COR-L47 (cell line): ENCODE results near the gene TRAPPC2.
"Not testable (repeated sequence)": the region's sequence is repeated elsewhere in the genome, so short reads cannot be mapped to it uniquely, and the experiment has no call there.

ENCODE experiments used
- DNase-seq: peaks from one replicate; lab custom pipeline; 2025; lab: John Stamatoyannopoulos, UW

Gene TRAPPC2

DNA sequence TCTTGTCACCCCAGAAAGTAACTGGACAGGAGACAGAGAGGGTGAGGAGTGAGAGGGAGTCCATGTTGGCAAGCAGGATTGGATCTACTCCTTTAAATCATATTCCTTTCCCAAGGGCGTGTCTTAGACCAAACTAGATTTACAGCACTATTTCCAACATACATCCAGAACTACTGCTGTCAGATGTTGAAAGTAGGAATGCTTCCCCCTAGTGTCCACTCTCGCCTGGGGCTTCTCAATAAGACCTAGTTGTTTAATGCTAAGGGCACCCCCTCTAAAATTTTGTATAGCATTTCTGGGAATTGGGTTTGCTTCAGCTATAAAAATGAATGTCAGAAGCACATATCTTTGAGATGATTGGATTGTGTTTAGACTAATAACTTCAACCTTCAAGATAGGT is 13.4 kb upstream of the TRAPPC2 start:
- DNase-seq: peak; percentile 2

DNA sequence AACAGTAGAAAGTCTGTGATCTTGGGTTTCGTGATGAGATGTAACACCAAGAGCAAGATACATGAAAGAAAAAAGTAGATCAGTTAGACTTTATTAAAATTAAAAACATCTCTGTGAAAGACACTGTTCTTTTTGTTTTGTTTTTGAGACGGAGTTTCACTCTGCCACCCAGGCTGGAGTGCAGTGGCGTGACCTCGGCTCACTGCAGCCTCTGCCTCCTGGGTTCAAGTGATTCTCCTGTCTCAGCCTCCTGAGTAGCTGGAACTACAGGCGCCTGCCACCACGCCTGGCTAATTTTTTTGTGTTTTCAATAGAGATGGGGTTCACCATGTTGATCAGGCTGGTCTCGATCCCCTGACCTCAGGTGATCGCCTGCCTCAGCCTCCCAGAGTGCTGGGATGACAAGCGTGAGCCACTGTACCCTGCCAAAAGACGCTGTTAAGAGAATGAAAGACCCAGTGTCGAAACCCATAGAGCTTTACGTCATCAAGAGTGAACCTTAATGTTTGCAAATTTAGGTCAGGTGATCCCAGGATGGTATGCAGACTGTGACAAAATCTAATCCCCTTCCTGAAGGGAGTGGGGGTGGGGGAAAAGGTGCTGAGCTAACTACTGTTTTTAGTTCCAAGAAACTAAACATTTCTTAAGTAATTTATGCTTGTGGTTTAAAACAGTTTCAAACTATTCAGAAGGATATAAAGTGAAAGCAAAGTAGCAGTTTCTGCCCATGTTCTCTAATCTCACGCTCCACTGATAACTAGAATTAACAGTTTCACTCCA is 8.2 kb upstream of the TRAPPC2 start:
- no peak for DNase-seq

DNA sequence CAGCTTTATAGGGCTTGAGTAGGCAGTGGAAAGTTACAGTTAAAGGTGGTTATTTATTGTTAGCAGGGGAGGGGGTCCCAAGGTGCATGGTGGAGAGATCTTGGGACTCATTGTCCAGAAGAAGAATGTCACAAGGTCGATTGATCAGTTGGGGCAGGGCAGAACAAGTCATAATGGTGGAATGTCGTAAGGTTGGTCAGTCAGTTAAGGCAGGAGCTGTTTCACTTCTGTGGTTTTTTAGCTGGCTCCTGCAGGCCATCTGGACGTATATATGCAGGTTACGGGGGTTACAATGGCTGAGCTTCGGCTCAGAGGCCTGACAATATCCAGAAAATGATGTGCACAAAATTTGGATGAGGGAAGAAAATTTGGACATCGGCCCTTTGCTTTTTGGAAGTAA is 7.3 kb upstream of the TRAPPC2 start:
- no peak for DNase-seq

DNA sequence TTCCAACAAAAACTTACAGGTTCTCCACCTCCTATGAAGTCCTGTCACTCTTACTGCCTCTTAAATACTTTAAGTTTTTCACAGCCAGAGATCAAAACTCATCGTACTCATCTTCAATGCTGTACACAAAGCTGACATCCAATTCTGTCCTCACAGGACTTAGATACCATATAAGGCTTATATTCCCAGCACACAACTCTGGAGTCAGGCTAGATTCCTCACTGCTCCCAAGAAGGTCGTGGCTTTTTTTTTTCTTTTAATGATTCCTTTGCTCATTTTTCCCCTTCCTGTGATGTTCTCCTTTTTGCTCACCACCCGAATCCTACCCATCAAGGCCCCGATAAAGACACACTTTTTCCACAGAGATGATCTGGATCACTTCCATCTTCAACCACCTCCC is 914 bp downstream of the TRAPPC2 start:
- no peak for DNase-seq

DNA sequence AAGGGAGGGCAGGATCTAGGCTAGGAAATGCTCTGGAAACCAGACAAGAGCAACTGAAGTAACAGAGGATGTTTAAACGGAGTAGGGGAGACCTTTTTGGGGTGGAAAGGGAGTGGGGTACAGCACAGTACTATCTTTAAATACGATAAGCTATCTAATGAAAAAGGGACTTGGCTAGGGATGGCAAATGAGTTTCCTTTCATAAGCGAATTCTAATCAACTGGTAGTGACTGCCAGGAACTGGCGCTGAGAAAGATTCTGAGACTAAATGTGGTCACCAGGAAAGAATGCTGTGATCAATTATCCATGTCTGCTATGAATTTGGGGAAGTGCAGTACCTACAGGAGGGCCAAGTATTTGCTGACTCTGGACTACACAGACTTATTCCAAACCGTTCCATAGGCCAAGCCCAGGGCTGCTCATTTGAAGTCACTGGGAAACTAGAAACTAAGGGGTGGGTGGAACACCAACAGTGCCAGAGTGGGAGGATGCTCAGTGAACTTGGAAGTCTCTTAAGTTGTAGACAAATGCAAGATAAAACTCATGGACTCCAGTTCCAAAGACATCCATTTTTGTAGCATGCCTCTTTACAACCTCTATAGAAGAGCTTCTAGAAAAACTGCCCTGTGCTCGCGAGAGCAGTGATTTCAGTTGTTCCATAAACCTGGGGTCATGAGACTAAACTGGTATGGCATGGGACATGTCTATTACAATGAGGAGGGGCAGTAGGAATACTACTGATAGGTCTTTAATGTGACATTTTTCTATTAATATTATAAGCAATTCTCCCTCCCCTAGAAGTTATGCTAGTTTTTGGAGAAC is 2.0 kb downstream of the TRAPPC2 start:
- DNase-seq: no peak

DNA sequence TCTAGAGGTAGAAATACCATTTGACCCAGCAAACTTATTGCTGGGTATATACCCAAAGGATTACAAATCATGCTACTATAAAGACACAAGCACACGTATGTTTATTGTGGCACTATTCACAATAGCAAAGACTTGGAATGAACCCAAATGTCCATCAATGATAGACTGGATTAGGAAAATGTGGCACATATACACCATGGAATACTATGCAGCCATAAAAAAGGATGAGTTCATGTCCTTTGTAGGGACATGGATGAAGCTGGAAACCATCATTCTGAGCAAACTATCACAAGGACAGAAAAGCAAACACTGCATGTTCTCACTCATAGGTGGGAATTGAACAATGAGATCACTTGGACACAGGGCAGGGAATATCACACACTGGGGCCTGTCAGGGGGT is 3.9 kb downstream of the TRAPPC2 start:
- not testable (repeated sequence) for DNase-seq

DNA sequence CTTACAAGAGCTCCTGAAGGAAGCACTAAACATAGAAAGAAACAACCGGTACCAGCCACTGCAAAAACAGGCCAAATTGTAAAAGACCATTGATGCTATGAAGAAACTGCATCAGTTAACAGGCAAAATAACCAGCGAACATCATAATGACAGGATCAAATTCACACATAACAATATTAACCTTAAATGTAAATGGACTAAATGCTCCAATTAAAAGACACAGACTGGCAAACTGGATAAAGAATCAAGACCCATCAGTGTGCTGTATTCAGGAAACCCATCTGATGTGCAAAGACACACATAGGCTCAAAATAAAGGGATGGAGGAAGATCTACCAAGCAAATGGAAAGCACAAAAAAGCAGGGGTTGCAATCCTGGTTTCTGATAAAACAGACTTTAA is 7.8 kb downstream of the TRAPPC2 start:
- not testable (repeated sequence) for DNase-seq

DNA sequence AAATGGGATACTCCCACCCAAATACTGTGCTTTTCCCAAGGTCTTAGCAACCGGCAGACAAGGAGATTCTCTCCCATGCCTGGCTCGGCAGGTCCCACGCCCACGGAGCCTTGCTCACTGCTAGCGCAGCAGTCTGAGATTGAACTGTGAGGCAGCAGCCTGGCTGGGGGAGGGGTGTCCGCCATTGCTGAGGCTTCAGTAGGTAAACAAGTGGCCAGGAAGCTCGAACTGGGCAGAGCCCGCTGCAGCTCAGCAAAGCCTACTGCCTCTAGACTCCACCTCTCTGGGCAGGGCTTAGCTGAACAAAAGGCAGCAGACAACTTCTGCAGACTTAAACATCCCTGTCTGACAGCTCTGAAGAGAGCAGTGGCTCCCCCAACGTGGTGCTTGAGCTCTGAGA is 9.5 kb downstream of the TRAPPC2 start:
- not testable (repeated sequence) for DNase-seq

DNA sequence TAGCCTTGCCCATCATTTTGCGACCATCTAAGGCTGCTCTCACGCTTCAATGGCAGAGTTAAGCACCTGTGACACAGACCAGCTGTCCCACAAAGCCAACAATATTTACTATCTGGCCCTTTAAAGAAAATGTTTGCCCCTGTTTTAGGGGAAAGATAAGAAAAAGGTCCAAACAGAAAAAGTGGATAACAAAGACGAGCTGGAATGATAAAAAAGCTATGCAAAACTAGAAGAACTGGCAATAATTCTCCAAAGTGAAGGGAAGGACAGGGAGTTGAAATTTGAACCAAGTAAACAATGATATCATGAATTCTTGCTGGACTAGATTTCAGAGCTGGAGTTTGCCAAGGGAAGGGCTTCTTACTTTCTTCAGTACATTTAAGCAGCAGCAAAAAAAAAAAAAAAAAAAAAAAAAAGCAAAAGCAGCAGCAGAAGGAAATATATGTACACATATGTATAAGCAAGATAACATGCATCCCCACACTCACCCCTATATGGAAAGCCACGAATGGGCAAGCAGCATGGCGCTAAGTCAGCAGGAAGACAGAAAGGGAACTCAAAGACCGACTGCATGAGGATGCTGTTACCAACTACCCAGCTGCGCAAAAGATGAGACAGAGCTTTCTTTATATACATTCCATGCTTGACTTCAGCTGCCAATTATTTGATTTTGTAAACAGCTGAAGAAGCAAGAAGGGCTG is 12.5 kb downstream of the TRAPPC2 start:
- no peak for DNase-seq

DNA sequence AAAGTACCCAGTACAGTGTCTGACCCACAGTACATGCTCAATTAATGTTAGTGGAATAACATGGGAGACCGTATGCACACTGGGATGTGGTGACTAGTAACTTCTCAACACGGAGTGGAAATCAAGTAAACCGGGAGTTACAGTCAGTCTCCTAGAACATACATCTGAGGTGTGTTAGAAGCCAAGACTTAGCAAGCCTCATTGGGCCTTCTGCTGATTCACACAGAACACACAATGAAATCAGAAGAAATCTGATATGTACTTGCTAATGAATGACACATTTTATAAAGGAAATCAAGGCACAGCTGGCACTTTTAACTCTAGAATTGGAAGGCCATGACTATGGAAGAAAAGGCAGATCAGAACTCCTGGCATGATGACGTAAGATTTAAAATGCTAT is 13.0 kb downstream of the TRAPPC2 start:
- no peak for DNase-seq

DNA sequence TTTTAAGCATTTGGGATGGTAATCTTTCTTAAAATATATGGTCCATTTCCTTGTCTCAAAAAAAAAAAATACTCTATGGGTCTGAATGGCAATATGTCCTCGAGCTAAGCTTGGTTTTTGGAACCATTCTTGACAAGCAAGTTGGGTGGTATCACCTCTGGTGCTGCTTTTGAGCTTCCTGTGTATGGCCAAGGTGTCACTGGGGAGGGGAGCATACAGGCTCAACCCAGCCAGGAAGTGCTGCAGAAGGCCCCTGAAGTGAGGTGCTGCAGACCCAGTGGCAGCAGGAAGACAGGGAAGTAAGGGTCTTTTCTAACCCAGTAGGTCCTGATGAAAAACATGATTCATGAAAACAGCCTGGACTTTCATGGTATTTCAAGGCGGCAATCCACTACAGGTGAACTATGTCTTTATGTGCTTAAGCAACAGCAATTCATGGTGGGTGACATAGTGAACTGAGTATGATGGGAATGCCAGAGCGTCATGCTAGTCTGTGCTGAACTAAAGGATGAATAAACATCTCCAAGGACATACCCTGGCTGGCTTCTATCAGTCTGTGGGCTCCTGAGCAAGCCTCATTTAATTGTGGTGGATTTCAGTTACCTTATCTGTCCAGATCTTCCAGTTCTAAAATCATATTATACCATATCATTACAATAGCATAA is 15.1 kb downstream of the TRAPPC2 start:
- DNase-seq: no peak

DNA sequence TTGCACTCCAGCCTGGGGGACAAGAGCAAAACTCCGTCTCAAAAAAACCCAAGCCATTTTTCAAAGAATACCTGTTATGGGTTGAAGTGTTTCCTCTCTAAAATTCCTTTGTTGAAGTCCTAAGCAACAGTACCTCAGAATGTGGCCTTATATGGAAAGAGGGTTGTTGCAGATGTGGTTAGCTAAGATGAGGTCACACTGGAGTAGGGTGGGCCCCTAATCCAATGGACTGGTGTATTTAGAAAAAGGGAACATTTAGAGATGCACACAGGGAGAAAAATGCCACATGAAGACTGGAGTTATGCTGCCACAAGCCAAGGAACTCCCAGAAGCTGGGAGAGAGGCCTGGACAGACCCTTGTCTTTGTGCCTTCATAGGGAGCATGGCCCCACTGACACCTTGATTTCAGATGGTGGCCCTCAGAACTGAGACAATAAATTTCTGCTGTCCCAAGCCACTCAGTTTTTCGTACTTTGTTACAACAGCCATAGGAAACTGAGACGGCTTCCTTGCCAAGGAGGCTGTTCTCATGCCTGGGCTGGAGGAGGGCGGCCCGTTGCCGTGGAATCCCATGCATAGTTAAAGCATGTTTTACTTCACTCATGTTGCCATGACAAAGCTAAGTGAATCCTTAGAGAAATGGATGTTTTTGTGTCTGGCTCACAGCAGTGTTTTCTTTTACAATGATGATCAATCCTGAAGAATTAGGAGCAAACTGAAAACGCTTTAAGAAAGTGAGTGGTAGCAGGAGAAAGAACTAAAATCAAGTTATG is 16.5 kb downstream of the TRAPPC2 start:
- no peak for DNase-seq

DNA sequence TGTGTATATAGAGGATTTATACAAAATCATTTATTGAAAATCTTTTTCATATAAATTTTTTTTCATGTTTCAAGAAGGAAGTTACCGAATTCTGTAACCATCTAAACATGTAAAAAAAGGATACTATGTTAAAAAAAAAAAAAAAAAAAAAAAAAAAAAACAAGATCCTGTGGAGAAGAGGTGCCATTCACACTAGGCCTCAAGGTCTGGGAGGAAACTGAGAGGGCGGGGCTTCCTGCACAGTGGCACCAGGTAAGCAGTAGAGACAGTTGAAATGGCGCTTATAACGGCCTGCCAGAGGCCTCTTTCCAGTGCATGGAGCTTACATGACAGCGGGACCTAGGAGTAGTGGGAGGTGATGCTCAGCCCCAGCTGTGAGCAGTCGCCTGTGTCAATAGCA is 17.5 kb downstream of the TRAPPC2 start:
- no peak for DNase-seq

DNA sequence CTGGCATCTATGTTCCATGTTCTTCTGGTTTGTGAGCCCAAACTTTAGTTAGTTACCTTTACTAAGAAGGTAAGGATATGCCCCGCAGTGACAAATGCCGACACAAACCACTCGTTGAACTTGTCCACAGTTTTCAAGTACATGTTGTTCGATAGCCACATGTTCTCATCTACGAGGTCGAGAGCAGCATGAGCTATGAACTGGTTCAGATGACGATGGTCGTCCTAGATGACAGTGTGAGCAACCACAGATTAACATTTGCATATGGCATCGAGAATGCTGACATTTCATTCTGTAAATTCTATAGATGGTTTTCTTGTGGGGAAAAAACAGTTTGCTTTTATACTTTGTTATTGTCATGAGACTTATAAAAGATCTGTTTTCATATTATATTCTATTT is 18.0 kb downstream of the TRAPPC2 start:
- DNase-seq: no peak

DNA sequence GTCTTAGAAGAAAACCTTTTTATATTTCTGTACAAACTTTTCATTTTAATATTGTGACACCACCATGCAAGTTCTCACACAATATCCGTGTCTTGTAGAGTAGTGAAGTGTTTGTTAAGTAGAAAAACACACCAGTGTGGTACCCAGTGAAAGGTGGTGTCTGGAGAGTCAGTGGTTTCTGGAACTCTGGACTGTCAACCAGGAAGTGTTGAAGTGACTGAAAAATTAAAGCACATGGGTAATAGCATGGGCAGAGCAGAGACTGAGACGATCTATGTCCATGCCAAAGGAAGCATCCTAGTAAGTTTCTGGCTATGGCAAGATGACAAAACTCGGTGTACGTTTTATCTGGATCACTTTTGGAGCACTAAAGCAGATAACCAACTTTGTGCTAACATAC is 23.3 kb downstream of the TRAPPC2 start:
- DNase-seq: no peak

DNA sequence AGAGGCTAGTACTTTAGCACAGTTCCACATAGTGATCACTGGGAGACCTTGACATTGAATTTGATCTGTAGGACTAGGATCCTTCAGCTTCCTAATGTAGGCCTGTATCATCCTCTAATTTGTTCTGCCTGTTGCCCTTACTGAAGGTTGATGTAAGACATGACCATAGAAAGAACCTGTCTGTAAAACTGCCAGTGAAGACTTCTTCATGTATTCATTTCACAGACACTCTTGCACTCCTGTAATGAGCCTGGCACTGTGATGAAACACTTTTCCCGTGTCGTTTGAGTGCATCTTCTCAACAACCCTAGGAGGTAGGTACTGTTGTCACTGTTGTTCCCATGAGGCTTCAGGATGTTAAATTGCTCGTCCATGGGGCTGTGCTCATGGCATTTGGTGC is 30.8 kb downstream of the TRAPPC2 start:
- no peak for DNase-seq

DNA sequence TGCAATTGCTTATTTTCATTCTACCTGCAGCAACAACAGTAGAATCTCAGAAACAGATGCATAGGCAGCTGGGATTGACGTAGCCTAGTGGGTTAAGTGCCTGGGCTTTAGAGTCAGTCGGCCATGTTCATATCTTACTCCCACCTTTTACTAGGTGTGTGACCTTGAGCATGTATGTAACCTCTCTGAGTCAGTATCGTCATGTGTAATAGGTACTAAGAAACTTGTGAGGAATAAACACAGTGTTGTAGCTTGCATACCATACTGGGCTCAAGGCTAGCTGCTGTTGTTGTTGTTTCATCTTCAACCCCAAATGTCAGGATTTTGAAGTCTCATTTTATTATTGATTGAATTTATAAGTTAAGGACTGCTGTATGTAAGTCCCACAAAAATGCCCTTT is 31.3 kb downstream of the TRAPPC2 start:
- no peak for DNase-seq

DNA sequence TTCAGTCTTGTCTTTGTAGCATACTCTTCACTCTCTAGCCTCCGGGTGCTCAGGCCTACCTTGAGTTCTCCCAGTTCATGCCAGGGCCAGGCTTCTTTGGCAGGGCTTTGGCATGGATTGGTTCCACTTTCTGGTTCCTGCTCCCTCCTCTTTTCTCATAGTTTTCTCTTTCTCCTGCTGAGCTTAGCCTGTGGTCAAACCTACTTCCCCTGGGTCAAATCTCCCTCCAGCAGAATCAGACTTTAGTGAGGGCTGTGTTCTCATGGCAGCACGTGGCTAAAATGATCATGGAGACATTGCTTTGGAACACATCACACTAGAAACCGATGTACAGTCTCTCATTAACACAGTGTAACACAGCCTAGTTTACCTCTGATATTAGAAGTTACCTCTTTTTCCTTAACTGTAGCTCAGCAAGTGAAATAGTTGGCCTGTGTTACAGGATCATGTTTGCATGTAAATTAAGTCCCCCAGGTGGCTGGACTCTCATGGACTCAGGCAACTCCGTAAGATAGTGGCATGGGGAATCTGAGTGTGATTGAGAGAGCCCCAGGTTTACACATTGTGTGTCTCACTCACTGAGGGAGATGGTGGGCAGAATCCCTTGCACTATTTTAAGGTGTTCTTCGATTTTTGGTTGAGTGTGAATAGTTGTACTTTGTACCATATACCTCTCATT is 32.2 kb downstream of the TRAPPC2 start:
- no peak for DNase-seq

DNA sequence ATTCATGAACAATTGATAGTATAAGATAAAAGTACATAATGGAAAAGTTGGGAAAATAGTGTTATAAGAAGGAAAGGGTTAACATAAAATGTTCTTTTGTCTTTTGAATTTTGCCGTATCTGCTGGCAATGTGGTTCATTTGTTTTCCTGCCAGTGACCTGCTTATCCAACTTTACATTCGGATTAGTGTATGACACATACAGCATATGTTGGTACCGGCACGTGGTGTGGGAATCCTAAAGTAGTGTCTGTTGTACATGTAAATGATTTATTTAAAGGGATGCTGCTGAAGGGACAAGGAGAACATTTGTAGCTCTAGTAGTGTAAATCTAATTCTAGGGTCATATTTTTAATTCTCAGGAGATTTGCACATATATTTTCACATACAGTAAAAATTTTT is 34.0 kb downstream of the TRAPPC2 start:
- no peak for DNase-seq

DNA sequence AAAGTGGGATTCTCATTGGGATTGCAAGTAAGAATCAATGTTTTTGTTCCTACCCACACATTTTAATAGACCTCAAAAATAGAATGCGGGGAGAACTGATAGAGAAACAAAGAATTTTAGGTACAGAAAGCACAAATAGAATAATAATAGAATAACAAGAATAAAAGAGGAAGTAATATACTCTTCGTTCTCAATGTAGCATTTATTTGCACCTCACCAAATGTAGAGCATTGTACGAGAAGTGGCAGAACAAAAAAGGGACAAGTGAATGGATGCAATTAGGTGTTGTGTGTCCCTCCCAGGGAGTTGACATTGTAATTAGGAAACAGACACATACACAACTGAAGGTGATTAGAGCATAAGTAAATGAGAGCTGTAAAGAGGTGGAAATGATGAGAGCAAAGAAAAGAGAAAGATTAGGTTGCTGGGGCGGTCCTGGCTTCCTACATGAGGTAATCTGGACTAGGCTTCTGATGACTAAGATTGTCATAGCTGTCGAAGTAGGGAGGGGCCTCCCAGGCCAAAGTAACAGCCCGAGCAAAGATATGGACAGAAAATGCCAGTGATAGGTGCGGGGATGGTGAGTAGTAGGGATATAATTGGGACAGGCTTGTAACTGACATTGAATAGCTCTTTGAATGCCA is 35.1 kb downstream of the TRAPPC2 start:
- DNase-seq: peak; percentile 13
